Nephron (organoid): ENCODE results near the gene BRSK2.

Experiments
- H3K27ac Mint-ChIP-seq, 3 experiments: 2 replicates each; pipeline ENCODE4 v1.8.0; 2020; ENCODE audit warnings: mixed read lengths in 3 of 3, mild to moderate bottlenecking in 2 of 3, moderate library complexity in 1 of 3
- H3K27me3 Mint-ChIP-seq: 2 replicates; pipeline ENCODE4 v1.8.0; 2021; ENCODE audit warnings: low read depth, mild to moderate bottlenecking, moderate library complexity, mixed read lengths
- H3K36me3 Mint-ChIP-seq: 2 replicates; pipeline ENCODE4 v1.8.0; 2020; ENCODE audit warnings: low read depth, mixed read lengths
- H3K4me1 Mint-ChIP-seq: 2 replicates; pipeline ENCODE4 v1.8.0; 2020; ENCODE audit warnings: mixed read lengths
- H3K4me3 Mint-ChIP-seq, 3 experiments: 2 replicates each; pipeline ENCODE4 v1.8.0; 2020; ENCODE audit warnings: mild to moderate bottlenecking in 3 of 3, mixed read lengths in 3 of 3, moderate library complexity in 2 of 3
- H3K9me3 Mint-ChIP-seq: 2 replicates; pipeline ENCODE4 v1.8.0; 2020; ENCODE audit warnings: mixed read lengths
- TF ChIP-seq, protein P1 (sequence below), 3 experiments: fragments of 200-600 bp; sonication (generic); IDR thresholded peaks; one replicate each; pipeline ENCODE4 v1.5.0; 2021; ENCODE audit warnings: antibody characterized with exemption in 3 of 3; ENCODE audit not compliant: unreplicated experiment in 3 of 3

Gene BRSK2

DNA sequence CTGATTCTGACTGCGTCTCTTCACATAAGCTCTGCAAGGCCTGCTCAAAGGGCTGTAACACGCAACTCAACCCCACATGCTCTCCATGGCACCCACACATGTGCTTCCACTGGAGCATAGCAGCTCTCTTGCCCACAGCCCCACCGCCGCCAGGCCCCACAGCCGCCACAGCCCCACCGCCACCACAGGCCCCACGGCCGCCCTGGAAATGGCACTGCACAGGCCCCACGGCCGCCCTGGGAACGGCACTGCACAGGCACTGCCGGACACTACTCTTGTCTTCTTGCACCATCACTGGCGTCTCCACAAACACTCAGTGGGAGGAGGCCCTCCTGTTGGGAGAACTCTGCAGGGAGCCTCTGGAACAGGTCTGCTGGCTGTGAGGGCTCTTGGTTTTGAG, 88.3 kb downstream of the BRSK2 start:
- Mint-ChIP-seq H3K27ac (no peak overlapping the region), H3K4me3 (no peak overlapping the region), H3K9me3 (no peaks in the 10 kb centered on the region), H3K4me1 (no peaks in the 10 kb centered on the region), H3K27me3 (no peaks in the 10 kb centered on the region), H3K36me3 (peaks cover 37% of the 10 kb centered on the region)
- TF ChIP-seq, protein P1, sequence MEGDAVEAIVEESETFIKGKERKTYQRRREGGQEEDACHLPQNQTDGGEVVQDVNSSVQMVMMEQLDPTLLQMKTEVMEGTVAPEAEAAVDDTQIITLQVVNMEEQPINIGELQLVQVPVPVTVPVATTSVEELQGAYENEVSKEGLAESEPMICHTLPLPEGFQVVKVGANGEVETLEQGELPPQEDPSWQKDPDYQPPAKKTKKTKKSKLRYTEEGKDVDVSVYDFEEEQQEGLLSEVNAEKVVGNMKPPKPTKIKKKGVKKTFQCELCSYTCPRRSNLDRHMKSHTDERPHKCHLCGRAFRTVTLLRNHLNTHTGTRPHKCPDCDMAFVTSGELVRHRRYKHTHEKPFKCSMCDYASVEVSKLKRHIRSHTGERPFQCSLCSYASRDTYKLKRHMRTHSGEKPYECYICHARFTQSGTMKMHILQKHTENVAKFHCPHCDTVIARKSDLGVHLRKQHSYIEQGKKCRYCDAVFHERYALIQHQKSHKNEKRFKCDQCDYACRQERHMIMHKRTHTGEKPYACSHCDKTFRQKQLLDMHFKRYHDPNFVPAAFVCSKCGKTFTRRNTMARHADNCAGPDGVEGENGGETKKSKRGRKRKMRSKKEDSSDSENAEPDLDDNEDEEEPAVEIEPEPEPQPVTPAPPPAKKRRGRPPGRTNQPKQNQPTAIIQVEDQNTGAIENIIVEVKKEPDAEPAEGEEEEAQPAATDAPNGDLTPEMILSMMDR (IDR thresholded peaks at IDR 0.05; ENCODE audit: unreplicated experiment in 3 of 3), result no peak

DNA sequence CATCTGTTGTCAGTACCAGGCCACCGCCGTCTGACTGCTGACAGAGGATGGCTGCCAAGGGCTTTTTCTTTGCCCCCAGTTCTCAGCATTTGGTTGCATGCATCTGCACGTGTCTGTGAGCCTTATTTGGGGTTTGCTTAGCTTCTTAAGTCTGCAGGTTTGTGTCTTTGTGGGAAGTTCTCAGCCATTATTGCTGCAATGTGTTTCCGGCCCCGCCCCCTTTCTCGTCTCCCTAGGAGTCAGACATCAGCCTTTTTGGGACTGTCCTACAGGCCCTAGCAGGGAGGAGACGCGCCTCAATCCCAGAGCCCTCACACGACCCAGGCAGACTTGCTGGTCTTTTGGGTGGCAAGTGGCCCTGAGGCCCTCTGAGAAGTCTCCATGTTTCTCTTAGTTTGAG, 88.8 kb downstream of the BRSK2 start:
- H3K9me3 Mint-ChIP-seq, result no peaks in the 10 kb centered on the region
- no peaks in the 10 kb centered on the region for H3K27me3 Mint-ChIP-seq
- no peak overlapping the region for H3K27ac Mint-ChIP-seq
- H3K36me3 Mint-ChIP-seq, result peaks cover 37% of the 10 kb centered on the region
- no peak overlapping the region for H3K4me3 Mint-ChIP-seq
- no peaks in the 10 kb centered on the region for H3K4me1 Mint-ChIP-seq
- TF ChIP-seq, protein P1 (IDR thresholded peaks at IDR 0.05; ENCODE audit: unreplicated experiment in 3 of 3), result no peak

DNA sequence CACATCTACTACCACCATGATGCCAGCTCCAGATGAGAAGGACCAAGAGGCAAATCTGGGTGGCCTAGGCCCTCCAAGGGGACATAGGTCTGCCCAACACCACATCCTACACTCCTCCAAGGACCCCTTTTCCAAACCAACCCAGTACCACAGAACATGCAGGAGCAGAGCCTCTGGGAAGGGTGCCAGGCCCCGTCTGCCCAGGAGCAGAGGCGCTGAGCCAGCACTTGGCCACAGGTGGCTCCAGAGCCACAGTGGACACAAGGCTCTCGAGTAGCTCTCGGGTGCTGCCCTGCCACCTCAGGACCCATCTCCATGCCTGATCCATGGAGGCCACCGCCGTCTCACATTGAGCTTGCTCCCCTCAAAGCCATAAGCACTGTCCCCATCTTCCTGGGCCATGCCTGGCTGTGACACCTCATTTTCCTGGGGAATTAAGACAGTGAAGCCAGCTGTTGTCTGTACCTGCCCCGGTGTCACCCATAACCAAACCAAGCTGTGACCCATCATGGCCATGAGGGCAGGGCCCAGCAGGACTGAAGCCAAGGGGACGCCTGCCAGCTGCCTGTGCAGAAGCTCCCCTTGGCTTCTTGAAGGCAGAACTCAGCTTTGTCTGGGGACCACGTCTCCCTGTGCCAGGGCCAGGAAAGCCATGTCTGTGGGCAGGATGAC, 89.4 kb downstream of the BRSK2 start:
- H3K27ac Mint-ChIP-seq, result no peak overlapping the region
- no peaks in the 10 kb centered on the region for H3K4me1 Mint-ChIP-seq
- TF ChIP-seq, protein P1 (IDR thresholded peaks at IDR 0.05; ENCODE audit: unreplicated experiment in 3 of 3), result no peak
- H3K9me3 Mint-ChIP-seq, result no peaks in the 10 kb centered on the region
- no peak overlapping the region for H3K4me3 Mint-ChIP-seq
- peaks cover 35% of the 10 kb centered on the region for H3K36me3 Mint-ChIP-seq
- H3K27me3 Mint-ChIP-seq, result no peaks in the 10 kb centered on the region

DNA sequence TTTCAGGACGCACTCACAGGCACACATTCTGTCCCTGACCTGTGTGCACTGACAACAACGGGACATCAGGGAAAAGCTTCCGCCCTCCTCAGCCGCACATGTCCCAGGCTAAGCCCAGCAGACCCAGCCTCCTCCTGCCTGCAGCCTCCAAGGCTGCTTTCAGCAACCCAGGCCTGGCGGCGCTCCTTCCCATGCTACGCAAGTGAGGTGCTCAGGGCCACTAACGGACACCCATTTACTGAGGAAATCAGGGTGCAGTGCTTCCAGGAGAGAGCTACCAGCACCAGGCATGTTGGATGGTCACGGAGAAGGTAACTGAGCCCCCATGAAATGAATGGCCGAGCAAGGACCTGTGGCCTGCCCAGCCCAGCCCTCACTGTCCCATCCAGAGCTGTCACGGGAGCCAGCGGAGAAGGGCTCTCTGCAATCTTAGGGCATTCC, 90.0 kb downstream of the BRSK2 start:
- no peak overlapping the region for H3K4me3 Mint-ChIP-seq
- H3K9me3 Mint-ChIP-seq, result no peaks in the 10 kb centered on the region
- no peaks in the 10 kb centered on the region for H3K27me3 Mint-ChIP-seq
- H3K4me1 Mint-ChIP-seq, result no peaks in the 10 kb centered on the region
- H3K36me3 Mint-ChIP-seq, result peaks cover 29% of the 10 kb centered on the region
- H3K27ac Mint-ChIP-seq, result no peak overlapping the region
- TF ChIP-seq, protein P1 (IDR thresholded peaks at IDR 0.05; ENCODE audit: unreplicated experiment in 3 of 3), result no peak

DNA sequence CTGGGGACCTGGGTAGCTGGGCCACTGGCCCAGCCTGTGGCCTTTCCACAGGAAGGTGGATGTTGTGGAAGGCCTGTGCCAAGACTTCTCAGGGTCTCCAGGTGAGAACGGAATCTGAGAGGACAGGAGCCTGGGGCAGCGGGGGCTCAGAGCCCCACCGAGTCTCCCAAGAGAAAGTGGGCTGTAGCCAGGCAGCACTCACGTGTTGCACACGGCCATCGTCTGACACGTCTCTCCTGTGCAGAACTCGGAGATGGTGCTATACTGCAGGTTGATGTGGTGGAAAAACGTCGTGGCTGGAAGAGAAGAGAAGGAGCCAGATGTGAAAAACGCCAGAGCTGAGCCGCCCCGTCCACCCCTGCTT, 90.4 kb downstream of the BRSK2 start:
- no peaks in the 10 kb centered on the region for H3K27me3 Mint-ChIP-seq
- no peak overlapping the region for H3K27ac Mint-ChIP-seq
- peaks cover 26% of the 10 kb centered on the region for H3K36me3 Mint-ChIP-seq
- no peak overlapping the region for H3K4me3 Mint-ChIP-seq
- no peaks in the 10 kb centered on the region for H3K4me1 Mint-ChIP-seq
- TF ChIP-seq, protein P1 (IDR thresholded peaks at IDR 0.05; ENCODE audit: unreplicated experiment in 3 of 3), result no peak
- no peaks in the 10 kb centered on the region for H3K9me3 Mint-ChIP-seq
